Measurements from ENCODE around the gene DNAJC4.

Gene DNAJC4

DNA sequence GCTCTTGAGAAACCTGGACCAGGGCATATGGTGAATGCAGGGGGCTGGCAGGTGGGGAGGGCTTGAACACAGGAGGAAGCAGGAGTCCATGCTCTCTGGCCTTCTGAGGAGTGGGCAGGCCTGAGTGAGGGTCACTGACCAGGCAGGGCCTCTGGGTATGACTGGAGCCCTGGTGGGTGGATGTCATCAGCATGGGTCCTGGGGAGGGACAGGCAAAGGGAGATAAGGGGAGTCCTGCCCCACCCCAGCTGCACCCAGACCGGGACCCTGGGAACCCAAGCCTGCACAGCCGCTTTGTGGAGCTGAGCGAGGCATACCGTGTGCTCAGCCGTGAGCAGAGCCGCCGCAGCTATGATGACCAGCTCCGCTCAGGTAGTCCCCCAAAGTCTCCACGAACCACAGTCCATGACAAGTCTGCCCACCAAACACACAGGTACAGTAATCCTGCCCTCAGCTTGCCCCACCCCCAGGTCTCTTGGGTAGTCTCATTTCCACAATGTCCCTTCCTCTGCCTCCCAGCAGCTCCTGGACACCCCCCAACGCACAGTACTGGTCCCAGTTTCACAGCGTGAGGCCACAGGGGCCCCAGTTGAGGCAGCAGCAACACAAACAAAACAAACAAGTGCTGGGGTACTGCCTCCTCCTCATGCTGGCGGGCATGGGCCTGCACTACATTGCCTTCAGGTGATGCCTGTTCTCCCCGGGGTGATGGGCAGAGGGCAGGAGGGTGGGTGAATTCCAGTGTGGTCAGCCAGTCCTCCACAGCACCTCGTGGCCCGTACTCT lies 2.0 kb downstream of the DNAJC4 start:
- DNase-seq (ENCODE audit: low spot score) = no peak
- in situ Hi-C loops (cut with MboI; ENCODE audit: low sequenced_read_pairs, unreplicated experiment) = no loop called here
- TF ChIP-seq, protein P1, sequence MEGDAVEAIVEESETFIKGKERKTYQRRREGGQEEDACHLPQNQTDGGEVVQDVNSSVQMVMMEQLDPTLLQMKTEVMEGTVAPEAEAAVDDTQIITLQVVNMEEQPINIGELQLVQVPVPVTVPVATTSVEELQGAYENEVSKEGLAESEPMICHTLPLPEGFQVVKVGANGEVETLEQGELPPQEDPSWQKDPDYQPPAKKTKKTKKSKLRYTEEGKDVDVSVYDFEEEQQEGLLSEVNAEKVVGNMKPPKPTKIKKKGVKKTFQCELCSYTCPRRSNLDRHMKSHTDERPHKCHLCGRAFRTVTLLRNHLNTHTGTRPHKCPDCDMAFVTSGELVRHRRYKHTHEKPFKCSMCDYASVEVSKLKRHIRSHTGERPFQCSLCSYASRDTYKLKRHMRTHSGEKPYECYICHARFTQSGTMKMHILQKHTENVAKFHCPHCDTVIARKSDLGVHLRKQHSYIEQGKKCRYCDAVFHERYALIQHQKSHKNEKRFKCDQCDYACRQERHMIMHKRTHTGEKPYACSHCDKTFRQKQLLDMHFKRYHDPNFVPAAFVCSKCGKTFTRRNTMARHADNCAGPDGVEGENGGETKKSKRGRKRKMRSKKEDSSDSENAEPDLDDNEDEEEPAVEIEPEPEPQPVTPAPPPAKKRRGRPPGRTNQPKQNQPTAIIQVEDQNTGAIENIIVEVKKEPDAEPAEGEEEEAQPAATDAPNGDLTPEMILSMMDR (IDR thresholded peaks at IDR 0.05; ENCODE audit: borderline replicate concordance, control extremely low read depth, extremely low read depth, insufficient read depth, missing control alignments) = no peak

DNA sequence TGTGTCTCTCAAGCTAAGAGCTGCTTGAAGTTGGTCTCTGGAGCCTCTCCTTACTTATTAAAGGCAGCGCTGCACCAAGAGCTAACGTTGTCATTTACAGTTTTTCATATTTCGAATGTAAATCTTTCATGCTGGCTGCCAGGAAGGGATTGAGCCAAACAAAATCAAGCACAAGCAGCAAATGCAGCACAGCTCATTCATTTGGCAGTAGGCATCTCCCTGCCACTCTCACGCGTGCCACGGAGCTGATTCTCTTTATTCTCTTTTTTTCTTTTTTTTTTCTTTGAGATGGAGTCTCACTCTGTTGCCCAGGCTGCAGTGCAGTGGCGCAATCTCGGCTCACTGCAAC lies 2.6 kb downstream of the DNAJC4 start:
- TF ChIP-seq, protein P1 (IDR thresholded peaks at IDR 0.05; ENCODE audit: borderline replicate concordance, control extremely low read depth, extremely low read depth, insufficient read depth, missing control alignments) = no peak
- DNase-seq (ENCODE audit: low spot score) = no peak
- in situ Hi-C loops (cut with MboI; ENCODE audit: low sequenced_read_pairs, unreplicated experiment) = no loop called here

DNA sequence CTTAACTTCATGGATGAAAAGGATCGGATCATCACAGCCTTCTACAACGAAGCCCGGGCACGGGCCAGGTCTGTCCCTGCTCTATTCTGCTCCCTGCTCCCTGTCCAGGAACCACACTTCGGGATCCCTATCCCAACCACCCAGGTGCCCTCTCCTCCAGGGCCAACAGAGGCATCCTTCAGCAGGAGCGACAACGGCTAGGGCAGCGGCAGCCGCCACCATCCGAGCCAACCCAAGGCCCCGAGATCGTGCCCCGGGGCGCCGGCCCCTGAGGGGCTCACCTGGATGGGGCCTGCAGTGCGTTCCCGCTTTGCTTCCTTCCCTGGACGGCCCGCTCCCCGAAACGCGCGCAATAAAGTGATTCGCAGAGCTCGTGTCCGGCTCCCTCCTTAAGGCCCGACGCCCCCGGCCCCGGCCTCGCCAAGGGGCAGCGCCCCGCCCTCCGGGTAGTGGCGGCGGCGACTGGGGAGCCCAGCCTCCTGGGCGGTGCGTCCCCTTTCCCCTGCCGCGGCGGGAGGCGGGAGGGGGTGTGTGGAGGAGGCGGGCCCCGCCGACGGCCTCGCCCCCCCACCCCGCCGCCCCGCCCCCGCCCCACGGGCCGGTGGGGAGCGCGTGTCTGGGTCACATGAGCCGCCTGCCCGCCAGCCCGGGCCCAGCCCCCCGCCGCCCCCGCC lies 3.7 kb downstream of the DNAJC4 start, which contains the start of gene VEGFB:
VEGFB (plus strand) TSS at position 672 of the 674 bp plus-strand sequence. CDS start 250 bp downstream, outside the sequence.
- TF ChIP-seq, protein P1 (IDR thresholded peaks at IDR 0.05; ENCODE audit: borderline replicate concordance, control extremely low read depth, extremely low read depth, insufficient read depth, missing control alignments) = no peak
- in situ Hi-C loops (cut with MboI; ENCODE audit: low sequenced_read_pairs, unreplicated experiment) = no loop called here
- DNase-seq (ENCODE audit: low spot score) = peak; percentile 89

DNA sequence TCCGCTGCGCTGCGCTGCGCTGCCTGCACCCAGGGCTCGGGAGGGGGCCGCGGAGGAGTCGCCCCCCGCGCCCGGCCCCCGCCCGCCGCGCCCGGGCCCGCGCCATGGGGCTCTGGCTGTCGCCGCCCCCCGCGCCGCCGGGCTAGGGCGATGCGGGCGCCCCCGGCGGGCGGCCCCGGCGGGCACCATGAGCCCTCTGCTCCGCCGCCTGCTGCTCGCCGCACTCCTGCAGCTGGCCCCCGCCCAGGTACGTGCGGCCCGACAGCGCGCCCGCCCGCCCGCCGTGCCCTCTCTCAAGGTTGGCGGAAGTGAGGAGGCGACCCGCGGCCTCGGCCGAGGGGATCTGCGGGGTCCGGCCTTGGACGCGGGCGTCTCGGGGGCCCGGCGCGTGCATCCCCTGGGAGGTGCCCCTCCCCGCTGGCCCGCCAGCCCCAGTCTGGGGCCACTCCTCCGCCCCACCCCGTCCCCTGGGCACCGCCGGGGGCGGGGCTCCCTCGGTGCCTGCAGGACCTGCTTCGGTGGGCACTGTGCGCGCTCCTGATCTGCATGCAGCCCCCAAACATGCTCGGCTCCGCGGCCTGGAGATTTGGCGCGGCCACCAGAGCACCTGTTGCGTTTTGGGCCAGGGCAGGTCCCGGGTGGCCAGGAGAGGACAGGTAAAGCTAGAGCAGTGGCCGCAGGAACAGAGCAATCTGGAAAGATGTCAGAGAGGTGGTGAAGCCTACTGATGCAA lies 4.5 kb downstream of the DNAJC4 start:
- TF ChIP-seq, protein P1 (IDR thresholded peaks at IDR 0.05; ENCODE audit: borderline replicate concordance, control extremely low read depth, extremely low read depth, insufficient read depth, missing control alignments) = no peak
- no peak for DNase-seq (ENCODE audit: low spot score)
- in situ Hi-C loops (cut with MboI; ENCODE audit: low sequenced_read_pairs, unreplicated experiment) = no loop called here

DNA sequence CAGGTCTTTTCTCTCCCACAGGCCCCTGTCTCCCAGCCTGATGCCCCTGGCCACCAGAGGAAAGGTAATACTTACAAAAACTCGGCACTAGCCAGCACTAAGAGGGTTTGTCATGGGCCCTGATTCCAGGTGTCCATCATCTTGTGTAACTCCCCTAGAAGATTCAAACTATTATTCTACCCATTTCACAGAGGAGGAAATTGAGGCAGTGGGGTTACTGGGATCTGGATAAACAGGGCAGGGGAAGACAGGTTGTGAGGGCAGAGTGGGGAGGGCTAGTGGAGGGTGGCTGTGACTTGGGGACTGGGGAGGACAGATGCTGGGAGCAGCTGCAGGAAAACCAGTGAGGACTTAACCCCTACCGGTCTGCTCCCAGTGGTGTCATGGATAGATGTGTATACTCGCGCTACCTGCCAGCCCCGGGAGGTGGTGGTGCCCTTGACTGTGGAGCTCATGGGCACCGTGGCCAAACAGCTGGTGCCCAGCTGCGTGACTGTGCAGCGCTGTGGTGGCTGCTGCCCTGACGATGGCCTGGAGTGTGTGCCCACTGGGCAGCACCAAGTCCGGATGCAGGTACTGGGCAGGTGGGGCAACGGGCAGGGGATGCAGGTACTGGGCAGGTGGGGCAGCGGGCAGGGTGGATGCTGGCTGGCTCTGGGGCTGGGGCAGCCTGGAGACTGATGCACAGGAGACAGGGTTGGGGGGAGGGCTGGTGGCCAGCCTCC lies 5.3 kb downstream of the DNAJC4 start:
- TF ChIP-seq, protein P1 (IDR thresholded peaks at IDR 0.05; ENCODE audit: borderline replicate concordance, control extremely low read depth, extremely low read depth, insufficient read depth, missing control alignments) = no peak
- in situ Hi-C loops (cut with MboI; ENCODE audit: low sequenced_read_pairs, unreplicated experiment) = no loop called here
- no peak for DNase-seq (ENCODE audit: low spot score)

DNA sequence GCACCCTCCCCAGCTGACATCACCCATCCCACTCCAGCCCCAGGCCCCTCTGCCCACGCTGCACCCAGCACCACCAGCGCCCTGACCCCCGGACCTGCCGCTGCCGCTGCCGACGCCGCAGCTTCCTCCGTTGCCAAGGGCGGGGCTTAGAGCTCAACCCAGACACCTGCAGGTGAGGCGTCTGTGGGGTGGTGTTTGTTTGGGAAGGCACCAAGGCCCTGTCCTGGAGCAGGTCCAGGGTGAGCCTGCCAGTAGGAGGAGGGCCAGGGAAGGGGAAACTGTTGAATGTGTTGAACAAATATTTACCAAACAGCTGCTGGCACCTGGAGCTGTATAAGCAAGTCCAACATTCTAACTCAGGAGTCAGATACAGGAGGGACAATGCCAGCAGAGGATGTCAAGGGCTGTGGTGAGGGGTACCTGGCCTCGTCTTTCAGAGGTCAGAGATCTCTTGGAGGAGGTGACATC lies 7.2 kb downstream of the DNAJC4 start:
- in situ Hi-C loops (cut with MboI; ENCODE audit: low sequenced_read_pairs, unreplicated experiment) = no loop called here
- TF ChIP-seq, protein P1 (IDR thresholded peaks at IDR 0.05; ENCODE audit: borderline replicate concordance, control extremely low read depth, extremely low read depth, insufficient read depth, missing control alignments) = no peak
- DNase-seq (ENCODE audit: low spot score) = no peak
